Measurements from ENCODE around the gene PRRT4.

Gene PRRT4

GRCh38 chr7:128364166-128364870 lies 2.8 kb upstream of the PRRT4 start (continued):
- TF ChIP-seq PRDM10 (tag by site-specific recombination; IDR thresholded peaks at IDR 0.05), result no peak
- no peak for TF ChIP-seq KLF1 (tag by site-specific recombination; IDR thresholded peaks at IDR 0.05)
- TF ChIP-seq ZSCAN23 (tag by site-specific recombination; IDR thresholded peaks at IDR 0.05), result no peak
- no peak for TF ChIP-seq ZNF324 (tag by site-specific recombination; IDR thresholded peaks at IDR 0.05)
- no peak for TF ChIP-seq ZSCAN5A (tag by site-specific recombination; IDR thresholded peaks at IDR 0.05)
- no peak for TF ChIP-seq ZNF585B (tag by site-specific recombination; IDR thresholded peaks at IDR 0.05)
- TF ChIP-seq ZNF571 (tag by site-specific recombination; IDR thresholded peaks at IDR 0.05), result no peak

GRCh38 chr7:128363261-128363721 lies 1.8 kb upstream of the PRRT4 start:
- POLR2A ChIA-PET, result interaction anchor here (0.6 kb wide), 1 partner anchor 20 kb away, joined by 3 read pairs; the partner anchor contains the start of gene RBM28
- Histone ChIP-seq H3K4me3 (ENCODE audit: low read depth, low read length) (no peak overlapping the region), H3K4me1 (ENCODE audit: control insufficient read depth, insufficient read depth, low read length) (no peaks in the 10 kb centered on the region; the same call in 1 of the 2 replicates), H3K27ac (ENCODE audit: extremely low read depth, low read depth, low read length) (no peak overlapping the region), H3K36me3 (ENCODE audit: control insufficient read depth in 2 of 2, insufficient read depth in 1 of 2, low read length in 2 of 2) (no peaks in the 10 kb centered on the region), H3K9me3 (ENCODE audit: control insufficient read depth, insufficient read depth, low read depth, low read length) (no peaks in the 10 kb centered on the region)
- CTCF ChIA-PET, result interaction anchor here (1.1 to 3.5 kb wide), 2 partner anchors 16 to 24 kb away, joined by 3 to 10 read pairs; no protein-coding TSS in a partner anchor
- TF ChIP-seq ZFP41 (tag by site-specific recombination; IDR thresholded peaks at IDR 0.05; ENCODE audit: borderline replicate concordance) (no peak), BCL11A (tag by site-specific recombination; IDR thresholded peaks at IDR 0.05; ENCODE audit: low read depth) (no peak), ZNF692 (tag by site-specific recombination; IDR thresholded peaks at IDR 0.05) (no peak)

- TF ChIP-seq ZNF121 (tag by site-specific recombination; IDR thresholded peaks at IDR 0.05) (peak; percentile 82), ZFP69B (tag by site-specific recombination; IDR thresholded peaks at IDR 0.05) (no peak), ZNF664 (tag by site-specific recombination; IDR thresholded peaks at IDR 0.05) (peak; percentile 66; the same call in 1 of the 2 replicates)
- Histone ChIP-seq H3K9me3 (ENCODE audit: control insufficient read depth, insufficient read depth, low read depth, low read length) (no peaks in the 10 kb centered on the region), H3K36me3 (ENCODE audit: control insufficient read depth in 2 of 2, insufficient read depth in 1 of 2, low read length in 2 of 2) (no peaks in the 10 kb centered on the region), H3K27ac (ENCODE audit: extremely low read depth, low read depth, low read length) (no peak overlapping the region), H3K4me3 (ENCODE audit: low read depth, low read length) (no peak overlapping the region), H3K4me1 (ENCODE audit: control insufficient read depth, insufficient read depth, low read length) (no peaks in the 10 kb centered on the region; the same call in 1 of the 2 replicates)
- POLR2A ChIA-PET, result no interaction called here
- CTCF ChIA-PET, result interaction anchor here (0.6 to 3.5 kb wide), 4 partner anchors 10 to 25 kb away, joined by 3 to 10 read pairs (median 4); no protein-coding TSS in a partner anchor
Observed at GRCh38 chr7:128362670-128363069, 1.2 kb upstream of the PRRT4 start.
